ENCODE measurements around the gene C17orf75. TPM values are rescaled to one million over a fixed set of nuclear protein-coding genes. Genes with fewer than 3 reads are reported as not detected.
A peak's percentile ranks its signal among the peaks of the same experiment; 100 is the strongest.

The C17orf75 gene
- total and polyA plus RNA-seq, 2 experiments from 2014 or later = 16.0 to 25.7 TPM

DNA sequence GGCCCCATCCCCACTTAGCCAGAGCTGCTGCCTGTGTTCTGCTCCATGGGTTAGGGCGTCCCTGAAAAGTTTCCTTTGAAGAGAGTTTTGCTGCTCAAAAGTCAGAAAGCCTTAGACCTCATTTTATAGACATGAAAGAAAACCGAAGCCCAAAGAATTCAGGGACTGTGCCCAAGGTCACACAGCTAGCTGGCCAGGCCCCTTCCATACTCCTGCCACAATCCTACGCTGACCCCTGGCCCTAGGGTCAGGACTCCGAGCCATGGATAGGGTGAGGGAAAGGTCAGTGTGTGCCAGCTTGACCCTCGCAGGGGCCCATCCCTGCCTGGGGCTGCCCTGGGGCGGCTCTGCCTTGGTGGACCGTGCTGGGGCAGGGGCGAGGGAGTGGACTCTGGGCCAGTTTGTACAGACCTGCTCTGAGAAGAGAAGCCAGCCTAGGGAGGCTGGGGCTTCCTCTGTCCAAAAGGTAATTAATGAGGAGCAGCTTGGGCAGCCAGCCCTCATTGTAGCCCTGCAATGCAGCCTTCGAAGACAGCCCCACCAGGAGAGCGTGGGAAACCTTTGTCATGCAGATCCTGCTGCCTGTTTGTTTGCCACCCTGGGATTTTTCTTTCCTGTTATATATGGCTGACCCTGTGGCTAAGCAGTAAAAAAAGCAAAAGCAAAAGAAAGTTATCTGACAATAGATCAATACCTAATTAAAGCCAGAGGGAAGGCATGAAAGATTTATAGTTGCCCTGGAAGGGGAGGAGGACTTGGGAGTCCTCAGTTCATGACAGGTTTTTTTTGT, 38.9 kb downstream of the C17orf75 start:
- no peak for DNase-seq (ENCODE audit: low spot score)
- no peaks in the 10 kb centered on the region for H3K27me3 ChIP-seq
- no peaks in the 10 kb centered on the region for H3K9me3 ChIP-seq (ENCODE audit: low read depth)
- WGBS (ENCODE audit: low lambda C conversion rate, missing lambda C conversion rate) = 64% methylated on average over 10 of the region's 10 CpGs
- H3K9me2 ChIP-seq (replicated peaks; ENCODE audit: insufficient read depth) = no peaks in the 10 kb centered on the region
- H2AFZ ChIP-seq = no peak overlapping the region
- no peak overlapping the region for H3K27ac ChIP-seq
- H3K4me2 ChIP-seq = no peak overlapping the region
- H3K4me1 ChIP-seq (ENCODE audit: insufficient read depth) = peaks cover 4% of the 10 kb centered on the region
- no peaks in the 10 kb centered on the region for H3K36me3 ChIP-seq (replicated peaks; ENCODE audit: insufficient read depth, low read depth)
- no peaks in the 10 kb centered on the region for H3K79me2 ChIP-seq
- H3K4me3 ChIP-seq = no peak overlapping the region
- TF ChIP-seq EZH2 (IDR thresholded peaks at IDR 0.05; ENCODE audit: borderline replicate concordance) (no peak), CTCF (IDR thresholded peaks at IDR 0.05; ENCODE audit: poor library complexity) (no peak), EZH2phosphoT487 (IDR thresholded peaks at IDR 0.05; ENCODE audit: low read depth, severe bottlenecking, unreplicated experiment) (no peak)
- no peaks in the 10 kb centered on the region for H4K20me1 ChIP-seq (ENCODE audit: insufficient read depth, poor library complexity, severe bottlenecking)

GRCh38 chr17:32302037-32302436, 39.9 kb downstream of the C17orf75 start:
- Histone ChIP-seq H3K27ac (no peak overlapping the region), H3K79me2 (no peaks in the 10 kb centered on the region), H3K9me3 (ENCODE audit: low read depth) (no peaks in the 10 kb centered on the region), H3K27me3 (no peaks in the 10 kb centered on the region), H3K4me2 (no peak overlapping the region), H2AFZ (no peak overlapping the region), H3K9me2 (replicated peaks; ENCODE audit: insufficient read depth) (no peaks in the 10 kb centered on the region), H3K4me3 (no peak overlapping the region), H3K4me1 (ENCODE audit: insufficient read depth) (peaks cover 4% of the 10 kb centered on the region), H3K36me3 (replicated peaks; ENCODE audit: insufficient read depth, low read depth) (no peaks in the 10 kb centered on the region), H4K20me1 (ENCODE audit: insufficient read depth, poor library complexity, severe bottlenecking) (no peaks in the 10 kb centered on the region)
- TF ChIP-seq EZH2 (IDR thresholded peaks at IDR 0.05; ENCODE audit: borderline replicate concordance) = no peak
- TF ChIP-seq EZH2phosphoT487 (IDR thresholded peaks at IDR 0.05; ENCODE audit: low read depth, severe bottlenecking, unreplicated experiment) = no peak
- TF ChIP-seq CTCF (IDR thresholded peaks at IDR 0.05; ENCODE audit: poor library complexity) = no peak
- peak; percentile 24 for DNase-seq (ENCODE audit: low spot score)
- WGBS (ENCODE audit: low lambda C conversion rate, missing lambda C conversion rate) = 51% methylated on average over 4 of the region's 4 CpGs

- 89% methylated on average over 7 of the region's 7 CpGs for WGBS (ENCODE audit: low lambda C conversion rate, missing lambda C conversion rate)
- Histone ChIP-seq H4K20me1 (ENCODE audit: insufficient read depth, poor library complexity, severe bottlenecking) (no peaks in the 10 kb centered on the region), H3K79me2 (no peaks in the 10 kb centered on the region), H3K9me3 (ENCODE audit: low read depth) (no peaks in the 10 kb centered on the region), H3K36me3 (replicated peaks; ENCODE audit: insufficient read depth, low read depth) (no peaks in the 10 kb centered on the region), H3K4me1 (ENCODE audit: insufficient read depth) (peaks cover 4% of the 10 kb centered on the region), H2AFZ (no peak overlapping the region), H3K27ac (no peak overlapping the region), H3K4me3 (no peak overlapping the region), H3K9me2 (replicated peaks; ENCODE audit: insufficient read depth) (no peaks in the 10 kb centered on the region), H3K27me3 (no peaks in the 10 kb centered on the region), H3K4me2 (no peak overlapping the region)
- DNase-seq (ENCODE audit: low spot score) = no peak
- TF ChIP-seq EZH2phosphoT487 (IDR thresholded peaks at IDR 0.05; ENCODE audit: low read depth, severe bottlenecking, unreplicated experiment) (no peak), EZH2 (IDR thresholded peaks at IDR 0.05; ENCODE audit: borderline replicate concordance) (no peak), CTCF (IDR thresholded peaks at IDR 0.05; ENCODE audit: poor library complexity) (no peak)
Observed at GRCh38 chr17:32299580-32300164, 42.3 kb downstream of the C17orf75 start.
